H1 (cell line): ENCODE data around the gene UCKL1. TPM values are rescaled to one million over a fixed set of nuclear protein-coding genes. Genes with fewer than 3 reads are reported as not detected.

ENCODE experiments used
- CTCF ChIA-PET: fragments of 300-600 bp; sonication (Branson Sonifier 250); formaldehyde crosslinking; loops from one replicate; lab custom pipeline; 2021; ENCODE audit not compliant: partially characterized antibody; lab: Charles Lee
- POLR2A ChIA-PET: fragments of 300-600 bp; sonication (Branson Sonifier 250); formaldehyde crosslinking; loops from one replicate; lab custom pipeline; 2021; ENCODE audit warnings: inconsistent platforms; ENCODE audit not compliant: partially characterized antibody; lab: Charles Lee
- DNase-seq, 2 experiments: peaks; one replicate each; pipeline versions ENCODE4 v3.0.0 to v3.0.0-alpha.2; 2010 to 2022; ENCODE audit warnings: low spot score in 2 of 2, low read depth in 1 of 2, mixed read lengths in 1 of 2
- FAIRE-seq: peaks from 2 replicates; lab custom pipeline; 2011; peaks lifted over from hg19 to GRCh38; lab: Jason Lieb, UNC
- H2AFZ ChIP-seq: 2 replicates; pipeline ENCODE4 v1.8.1; 2012; ENCODE audit warnings: low read length, inconsistent platforms
- H2AK5ac ChIP-seq: 2 replicates; pipeline ENCODE4 v1.6.1; 2013; ENCODE audit warnings: low read depth, low read length
- H2BK120ac ChIP-seq: replicated peaks from 2 replicates; pipeline ENCODE3; 2013; ENCODE audit warnings: low read depth, low read length, inconsistent platforms
- H2BK12ac ChIP-seq: 2 replicates; pipeline ENCODE4 v1.6.1; 2013; ENCODE audit warnings: low read depth, low read length
- H2BK15ac ChIP-seq: 2 replicates; pipeline ENCODE4 v1.6.1; 2013; ENCODE audit warnings: low read length
- H2BK20ac ChIP-seq: 2 replicates; pipeline ENCODE4 v1.6.1; 2013; ENCODE audit warnings: low read length
- H2BK5ac ChIP-seq: 2 replicates; pipeline ENCODE4 v1.6.1; 2013; ENCODE audit warnings: low read depth, low read length
- H3K14ac ChIP-seq: 2 replicates; pipeline ENCODE4 v1.6.1; 2013; ENCODE audit warnings: inconsistent platforms; ENCODE audit not compliant: insufficient read length
- H3K18ac ChIP-seq: 2 replicates; pipeline ENCODE4 v1.6.1; 2013; ENCODE audit warnings: low read length; ENCODE audit errors: extremely low read depth
- H3K23ac ChIP-seq: 2 replicates; pipeline ENCODE4 v1.6.1; 2013; ENCODE audit warnings: inconsistent platforms; ENCODE audit not compliant: insufficient read length
- H3K23me2 ChIP-seq: 2 replicates; pipeline ENCODE4 v1.6.1; 2013; ENCODE audit warnings: low read depth, low read length
- H3K27ac ChIP-seq: 2 replicates; pipeline ENCODE4 v1.6.1; 2011; ENCODE audit warnings: low read depth, low read length, inconsistent platforms
- H3K27me3 ChIP-seq, 4 experiments: replicated peaks in 1 of 4; 1 replicate in 1 of 4; 2 replicates in 3 of 4; pipeline versions ENCODE4 v1.6.1 to v1.8.1; 2011 to 2013; ENCODE audit warnings: low read length in 3 of 4, mild to moderate bottlenecking in 3 of 4, inconsistent platforms in 2 of 4, mixed read lengths in 2 of 4, moderate library complexity in 1 of 4; ENCODE audit not compliant: control insufficient read depth in 3 of 4, insufficient read depth in 3 of 4; ENCODE audit errors: extremely low read depth in 1 of 4
- H3K36me3 ChIP-seq, 4 experiments: 2 replicates each; pipeline versions ENCODE4 v1.6.1 to v1.8.1; 2011 to 2013; ENCODE audit warnings: mild to moderate bottlenecking in 4 of 4, low read length in 3 of 4, moderate library complexity in 2 of 4, control low read depth in 1 of 4, inconsistent platforms in 1 of 4; ENCODE audit not compliant: insufficient read depth in 4 of 4, control insufficient read depth in 2 of 4
- H3K4ac ChIP-seq: replicated peaks from 2 replicates; pipeline ENCODE3; 2013; ENCODE audit warnings: low read length, low read depth, mixed read lengths, inconsistent platforms; ENCODE audit not compliant: insufficient read length
- H3K4me1 ChIP-seq, 4 experiments: replicated peaks in 1 of 4; 1 replicate in 1 of 4; 2 replicates in 3 of 4; pipeline versions ENCODE4 v1.6.1 to v1.8.1; 2011 to 2013; ENCODE audit warnings: low read length in 3 of 4, inconsistent platforms in 2 of 4, mixed read lengths in 1 of 4; ENCODE audit not compliant: insufficient read depth in 4 of 4, control insufficient read depth in 3 of 4
- H3K4me2 ChIP-seq, 2 experiments: 2 replicates each; pipeline versions ENCODE4 v1.6.1 to v1.8.1; 2011 to 2013; ENCODE audit warnings: low read depth in 2 of 2, low read length in 2 of 2, control low read depth in 1 of 2, inconsistent platforms in 1 of 2, mild to moderate bottlenecking in 1 of 2; ENCODE audit not compliant: insufficient read depth in 1 of 2
- H3K4me3 ChIP-seq, 4 experiments: fragments of 200-600, 300-600 bp in 1 of 4; sonication (generic), shearing (Covaris generic), sonication (Bioruptor Twin) in 1 of 4; 2 replicates each; pipeline versions ENCODE4 v1.5.1 to v1.8.1; 2011 to 2016; ENCODE audit warnings: low read length in 4 of 4, low read depth in 3 of 4, control low read depth in 2 of 4, inconsistent platforms in 2 of 4, mild to moderate bottlenecking in 2 of 4, mixed read lengths in 1 of 4, moderate library complexity in 1 of 4; ENCODE audit not compliant: insufficient read depth in 2 of 4; ENCODE audit errors: extremely low read depth in 1 of 4
- H3K56ac ChIP-seq: replicated peaks from 2 replicates; pipeline ENCODE3; 2013; ENCODE audit warnings: low read depth, mild to moderate bottlenecking, mixed read lengths, low read length, inconsistent platforms; ENCODE audit not compliant: insufficient read length
- H3K79me1 ChIP-seq: 2 replicates; pipeline ENCODE4 v1.6.1; 2013; ENCODE audit warnings: low read depth, low read length, control low read depth
- H3K79me2 ChIP-seq, 2 experiments: 2 replicates each; pipeline versions ENCODE4 v1.6.1 to v1.8.1; 2012 to 2013; ENCODE audit warnings: low read length in 2 of 2, mild to moderate bottlenecking in 2 of 2, inconsistent platforms in 1 of 2; ENCODE audit not compliant: insufficient read depth in 2 of 2, control insufficient read depth in 1 of 2
- H3K9ac ChIP-seq, 4 experiments: replicated peaks in 1 of 4; 1 replicate in 1 of 4; 2 replicates in 3 of 4; pipeline versions ENCODE4 v1.6.1 to v1.8.1; 2011 to 2013; ENCODE audit warnings: low read depth in 3 of 4, low read length in 3 of 4, control low read depth in 2 of 4, mild to moderate bottlenecking in 2 of 4, moderate library complexity in 2 of 4, inconsistent platforms in 1 of 4; ENCODE audit errors: extremely low read depth in 1 of 4
- H3K9me3 ChIP-seq, 2 experiments: 2 replicates each; pipeline versions ENCODE4 v1.6.1 to v1.8.1; 2012 to 2013; ENCODE audit warnings: mild to moderate bottlenecking in 2 of 2, moderate library complexity in 2 of 2, control low read depth in 1 of 2, inconsistent platforms in 1 of 2, low read depth in 1 of 2, low read length in 1 of 2, mixed read lengths in 1 of 2; ENCODE audit not compliant: insufficient read depth in 2 of 2
- H4K20me1 ChIP-seq, 2 experiments: replicated peaks in 1 of 2; 2 replicates each; pipeline versions ENCODE3 to v1.8.1; 2011 to 2013; ENCODE audit warnings: inconsistent platforms in 2 of 2, low read length in 2 of 2, mild to moderate bottlenecking in 1 of 2; ENCODE audit not compliant: insufficient read depth in 2 of 2, control insufficient read depth in 1 of 2
- H4K5ac ChIP-seq: 2 replicates; pipeline ENCODE4 v1.6.1; 2013; ENCODE audit warnings: low read length, low read depth, mixed read lengths, inconsistent platforms; ENCODE audit not compliant: insufficient read length
- H4K8ac ChIP-seq: 2 replicates; pipeline ENCODE4 v1.8.0; 2013; ENCODE audit warnings: mild to moderate bottlenecking, moderate library complexity, low read length, inconsistent platforms; ENCODE audit not compliant: insufficient read depth; ENCODE audit errors: extremely low read depth
- H4K91ac ChIP-seq: replicated peaks from 2 replicates; pipeline ENCODE3; 2013; ENCODE audit warnings: low read length, mixed read lengths, inconsistent platforms; ENCODE audit not compliant: insufficient read length
- CBX5 ChIP-seq: fragments of 300-800, 300-1000 bp; sonication (generic); IDR thresholded peaks from 2 replicates; pipeline ENCODE4 v1.7.1; 2016; ENCODE audit warnings: antibody characterized with exemption, low read length, low read depth
- HDAC2 ChIP-seq, 2 experiments: fragments of 300-600 bp in 1 of 2; sonication (generic) in 1 of 2; IDR thresholded peaks; 2 replicates each; pipeline ENCODE4 v1.6.1; 2011 to 2012; ENCODE audit warnings: low read depth in 2 of 2, low read length in 2 of 2, mild to moderate bottlenecking in 2 of 2, moderate library complexity in 2 of 2, borderline replicate concordance in 1 of 2, inconsistent platforms in 1 of 2
- JUND ChIP-seq: IDR thresholded peaks from 2 replicates; pipeline ENCODE4 v1.6.1; 2011; ENCODE audit warnings: mild to moderate bottlenecking, improper control_type of control experiment, low read length
- KDM4A ChIP-seq: IDR thresholded peaks from one replicate; pipeline ENCODE4 v1.7.1; 2012; ENCODE audit warnings: low read depth, mild to moderate bottlenecking, moderate library complexity, low read length, inconsistent platforms; ENCODE audit not compliant: severe bottlenecking
- PHF8 ChIP-seq: fragments of 200-600 bp; sonication (generic); conservative IDR thresholded peaks from 2 replicates; pipeline ENCODE4 v1.7.1; 2012; ENCODE audit warnings: low read depth, mild to moderate bottlenecking, inconsistent platforms, low read length, moderate library complexity
- POLR2A ChIP-seq, 2 experiments: IDR thresholded peaks; 1 replicate in 1 of 2; 2 replicates in 1 of 2; pipeline ENCODE4 v1.6.1; 2011; ENCODE audit warnings: low read depth in 2 of 2, low read length in 2 of 2, mild to moderate bottlenecking in 2 of 2; ENCODE audit errors: control extremely low read depth in 1 of 2
- SIRT6 ChIP-seq: IDR thresholded peaks from one replicate; pipeline ENCODE4 v1.7.1; 2012; ENCODE audit warnings: low read length, inconsistent platforms
- SP1 ChIP-seq: IDR thresholded peaks from 2 replicates; pipeline ENCODE4 v1.6.1; 2011; ENCODE audit warnings: low read depth, low read length
- TAF1 ChIP-seq: IDR thresholded peaks from 2 replicates; pipeline ENCODE4 v1.6.1; 2011; ENCODE audit warnings: mild to moderate bottlenecking, low read depth, low read length
- TBP ChIP-seq: IDR thresholded peaks from 2 replicates; pipeline ENCODE4 v1.6.1; 2011; ENCODE audit warnings: low read depth, low read length, improper control_type of control experiment
- YY1 ChIP-seq: IDR thresholded peaks from 2 replicates; pipeline ENCODE4 v1.6.1; 2011; ENCODE audit warnings: low read depth, mild to moderate bottlenecking, low read length
- WGBS, 2 experiments: shearing (Covaris generic) in 1 of 2; methylation state at CpG; one replicate each; pipeline versions ENCODE4 v1.1.6 to v1.1.7; 2013 to 2015; ENCODE audit warnings: low lambda C conversion rate in 2 of 2, mixed read lengths in 2 of 2, inconsistent platforms in 1 of 2, low coverage in 1 of 2, missing lambda C conversion rate in 1 of 2; ENCODE audit not compliant: insufficient replicate concordance in 2 of 2, insufficient coverage in 1 of 2, insufficient read length in 1 of 2; ENCODE audit errors: extremely low coverage in 1 of 2, missing lambda C conversion rate in 1 of 2; 5-methylcytosine and 5-hydroxymethylcytosine counted together
- polyA plus RNA-seq, 7 experiments: library from polyadenylated mRNA; depleted of rRNA in 3 of 7; stranded (reverse) in 5 of 7; unstranded in 2 of 7; fragments of >200 nt in 5 of 7; fragments of 200-250 nt in 2 of 7; gene quantifications; 1 replicate in 5 of 7; 2 replicates in 1 of 7; 4 replicates in 1 of 7; pipeline versions ENCODE4 v1.2.1 to v1.2.3, GENCODE V29; 2011 to 2013; ENCODE audit warnings: missing spikeins in 2 of 7, mixed read lengths in 2 of 7
- total RNA-seq: library from RNA; stranded (reverse); fragmentation: NEBNext Ultra II Directional; extraction: Animal tissue kit (Norgen Biotek cat#: 25700); gene quantifications from 2 replicates; pipeline ENCODE4 v1.2.1, GENCODE V29; 2021

Gene UCKL1
- total and polyA plus RNA-seq, 2 of the 8 experiments (the other 6 are each of a cell fraction or from before 2014, with no cell fraction given), result 36.5 to 91.2 TPM

DNA sequence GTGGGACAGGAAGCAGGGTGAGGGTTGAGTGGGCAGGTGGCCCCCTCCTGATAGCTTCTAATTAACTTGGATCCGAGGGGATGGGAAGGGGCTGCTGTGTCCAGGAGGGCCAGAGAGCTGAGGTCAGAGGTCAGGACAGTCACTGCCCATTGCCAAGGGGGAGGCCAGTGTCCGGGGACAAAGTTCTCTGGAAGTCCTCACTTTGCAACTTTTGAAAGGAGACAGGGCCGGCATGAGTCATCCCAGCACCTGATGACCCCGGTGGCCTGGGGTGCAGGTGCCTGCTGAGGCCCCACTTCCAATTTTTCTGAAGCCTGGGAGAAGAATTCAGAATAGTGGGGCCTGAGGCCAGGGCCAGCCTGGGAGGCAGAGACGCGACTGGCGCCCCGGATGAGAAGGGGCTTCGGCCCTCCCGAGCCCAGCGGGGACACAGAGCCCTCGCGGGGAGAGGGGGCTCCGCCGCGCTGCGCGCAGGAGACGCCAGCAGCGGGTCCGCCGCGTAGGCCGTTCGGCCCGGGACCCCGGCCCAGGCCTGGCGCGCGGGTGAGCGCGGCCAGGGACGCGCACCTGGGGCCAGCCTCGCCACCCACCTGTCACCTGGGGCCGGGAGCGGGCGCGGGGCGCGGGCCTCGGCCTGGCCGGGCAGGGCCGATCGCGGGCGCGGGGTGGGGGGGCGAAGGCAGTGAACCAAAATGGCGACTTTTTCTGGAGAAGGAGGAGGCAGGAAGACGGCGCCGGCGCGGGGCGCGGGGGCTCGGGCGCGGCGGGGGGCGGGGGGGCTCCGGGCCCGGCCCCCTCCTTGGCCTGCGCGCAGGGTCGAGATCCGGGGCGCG, 12.9 kb upstream of the UCKL1 start:
- Histone ChIP-seq H3K4me2 (peak overlapping the region; percentile 75 to 76), H3K4me1 (peaks cover 0 to 13% (median 6%) of the 10 kb centered on the region in 4 experiments; a peak in 6 of 7 replicates), H4K91ac (peak overlapping the region; percentile 40), H3K79me1 (peaks cover 4% of the 10 kb centered on the region), H4K20me1 (peaks cover 0 to 8% of the 10 kb centered on the region in 2 experiments), H3K27ac (no peak overlapping the region; the same call in 1 of the 2 replicates), H2AFZ (no peak overlapping the region), H3K14ac (no peak overlapping the region), H3K23ac (no peak overlapping the region), H2BK120ac (no peak overlapping the region), H2BK15ac (no peak overlapping the region), H4K8ac (peak overlapping the region; percentile 71), H3K79me2 (no peaks in the 10 kb centered on the region; a peak in 1 of 4 replicates), H2BK12ac (no peak overlapping the region), H2AK5ac (no peak overlapping the region), H2BK5ac (no peak overlapping the region), H3K56ac (no peak overlapping the region), H3K23me2 (peaks cover 12% of the 10 kb centered on the region; the same call in 1 of the 2 replicates), H3K9me3 (peaks cover 32 to 35% of the 10 kb centered on the region in 2 experiments), H3K4ac (no peak overlapping the region), H3K9ac (peak overlapping the region in 3 of 4 experiments; percentile 60 to 87 (median 65); a peak in 5 of 7 replicates), H3K36me3 (peaks cover 8 to 30% (median 22%) of the 10 kb centered on the region in 4 experiments), H2BK20ac (no peak overlapping the region), H3K4me3 (peak overlapping the region; percentile 45 to 73 (median 56)), H3K27me3 (peaks cover 0 to 6% (median 2%) of the 10 kb centered on the region in 4 experiments; a peak in 2 of 7 replicates), H4K5ac (peak overlapping the region; percentile 55), H3K18ac (peak overlapping the region; percentile 48)
- WGBS, 2 experiments, result 12% methylated on average over 13 of the region's 70 CpGs; no CpG with 5 or more reads in 1 of the 2 experiments
- no peak for FAIRE-seq
- ChIA-PET POLR2A (interaction anchor here (0.6 to 2.6 kb wide), 4 partner anchors 10 to 48 kb away, joined by 4 to 11 read pairs (median 6); partner anchors contain the start of gene UCKL1), CTCF (interaction anchor here (1.4 kb wide), 1 partner anchor 35 kb away, joined by 4 read pairs; no protein-coding TSS in a partner anchor)
- peak in 1 of 2 experiments; percentile 76 for DNase-seq
- TF ChIP-seq TAF1, result no peak
- TF ChIP-seq CBX5, result no peak
- TF ChIP-seq YY1, result peak; percentile 42; the same call in 1 of the 2 replicates
- TF ChIP-seq HDAC2 (IDR thresholded peaks at IDR 0.05; ENCODE audit: borderline replicate concordance in 1 of 2, low read depth in 2 of 2, low read length in 2 of 2), result peak in 1 of 2 experiments; percentile 29; a peak in 1 of 4 replicates
- no peak for TF ChIP-seq TBP
- TF ChIP-seq SP1, result no peak
- peak; percentile 52; the same call in 1 of the 2 replicates for TF ChIP-seq JUND
- TF ChIP-seq PHF8, result peak; percentile 31; the same call in 1 of the 2 replicates
- 0 out of 3 replicates have a peak, but pooled peaks of 1 of the 2 experiments have one; percentile 9 for TF ChIP-seq POLR2A (IDR thresholded peaks at IDR 0.05; ENCODE audit: control extremely low read depth in 1 of 2, low read depth in 2 of 2, low read length in 2 of 2)
- peak; percentile 22 for TF ChIP-seq KDM4A
- no peak for TF ChIP-seq SIRT6
